Kidney (tissue), 14 donors: ENCODE results near the gene C1QTNF8. TPM values are rescaled to one million over a fixed set of nuclear protein-coding genes. Genes with fewer than 3 reads are reported as not detected.

ENCODE experiments used
- DNase-seq, 5 donors: peaks; one replicate each; pipeline ENCODE4 v3.0.0-alpha.2; 2013 to 2020
- FAIRE-seq: peaks from 2 replicates; lab custom pipeline; 2012; peaks lifted over from hg19 to GRCh38; lab: Jason Lieb, UNC
- H3K27ac ChIP-seq, 2 donors: one replicate each; pipeline ENCODE4 v1.7.0; 2013; ENCODE audit warnings: low read depth in 2 of 2, low read length in 2 of 2, inconsistent platforms in 1 of 2
- H3K27me3 ChIP-seq: one replicate; pipeline ENCODE4 v1.7.1; 2013; ENCODE audit warnings: low read length, inconsistent platforms; ENCODE audit not compliant: control insufficient read depth, insufficient read depth
- H3K36me3 ChIP-seq, 3 donors: one replicate each; pipeline versions ENCODE4 v1.7.0 to v1.7.1; 2013; ENCODE audit warnings: low read length in 3 of 3, control low read depth in 1 of 3, inconsistent platforms in 1 of 3; ENCODE audit not compliant: insufficient read depth in 3 of 3, control insufficient read depth in 2 of 3
- H3K4me1 ChIP-seq, 3 donors: one replicate each; pipeline versions ENCODE4 v1.7.0 to v1.7.1; 2013; ENCODE audit warnings: low read length in 3 of 3, inconsistent platforms in 1 of 3, low read depth in 1 of 3; ENCODE audit not compliant: control insufficient read depth in 2 of 3, insufficient read depth in 2 of 3
- H3K4me3 ChIP-seq, 3 donors: one replicate each; pipeline versions ENCODE4 v1.7.0 to v1.8.1; 2013; ENCODE audit warnings: low read length in 3 of 3, control low read depth in 1 of 3, inconsistent platforms in 1 of 3
- H3K9ac ChIP-seq, 3 donors: one replicate each; pipeline versions ENCODE4 v1.7.0 to v1.7.1; 2013; ENCODE audit warnings: low read length in 3 of 3, control low read depth in 1 of 3, inconsistent platforms in 1 of 3
- H3K9me3 ChIP-seq, 3 donors: one replicate each; pipeline versions ENCODE4 v1.7.0 to v1.7.1; 2013; ENCODE audit warnings: low read length in 3 of 3, control low read depth in 1 of 3, inconsistent platforms in 1 of 3; ENCODE audit not compliant: control insufficient read depth in 2 of 3, insufficient read depth in 1 of 3
- intact Hi-C: fragments of 100-400 bp; cut with DNase I; formaldehyde crosslinking; loops from one replicate; pipeline ENCODE4 v1.11.1; 2022
- polyA plus RNA-seq: library from polyadenylated mRNA; stranded (reverse); fragments of 350-450 nt; fragmentation: Illumina TruSeq; extraction: RNeasy Lipid Tissue Mini Kit (QIAGEN cat#74804); gene quantifications from one replicate; pipeline ENCODE4 v1.2.3, GENCODE V29; 2014; ENCODE audit warnings: low read depth, low replicate concordance; ENCODE audit not compliant: insufficient read depth
- total RNA-seq: library from RNA; stranded (reverse); fragmentation: NEBNext Ultra II Directional; extraction: Animal tissue kit (Norgen Biotek cat#: 25700); gene quantifications from one replicate; pipeline ENCODE4 v1.2.1, GENCODE V29; 2021
- TF ChIP-seq, protein P1 (sequence below): IDR thresholded peaks from 3 replicates; pipeline ENCODE4 v1.5.1; 2012; ENCODE audit warnings: mild to moderate bottlenecking, moderate library complexity, borderline replicate concordance; ENCODE audit not compliant: insufficient read depth; ENCODE audit errors: extremely low read depth
- donor health status: control.
- donor health status: control.
- donor health status: control.
- donor health status: control.
- donor health status: control.
- donor health status: DM: yes; HTN: yes; CAD: no.
- donor health status: Normal renal cell carcinoma (clear cell type).

The C1QTNF8 gene
- total and polyA plus RNA-seq, 2 donors from 2014 or later, result not detected

DNA sequence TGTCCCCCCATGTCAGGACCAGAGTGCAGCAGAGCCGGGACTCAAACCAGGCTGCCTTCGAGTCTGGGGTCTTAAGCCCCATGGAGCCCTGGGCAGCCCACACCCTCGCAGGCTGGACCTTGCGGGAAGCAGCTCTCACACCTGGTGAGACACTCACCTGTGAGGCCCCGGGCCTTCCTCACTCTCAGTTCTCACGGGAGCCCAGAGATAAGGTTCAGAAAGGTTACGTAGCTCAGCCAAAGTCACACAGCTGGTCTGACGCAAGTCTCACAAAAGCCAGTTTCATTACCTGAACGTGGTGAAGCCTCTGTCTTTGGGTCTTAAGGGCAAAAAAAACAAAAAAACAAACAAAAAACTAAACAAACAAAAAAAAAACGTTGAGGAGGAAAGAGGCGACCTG lies 56.3 kb downstream of the C1QTNF8 start:
- Histone ChIP-seq H3K9me3 (peaks cover 0 to 4% (median 2%) of the 10 kb centered on the region in 3 donors), H3K27me3 (no peaks in the 10 kb centered on the region), H3K4me1 (no peaks in the 10 kb centered on the region), H3K36me3 (no peaks in the 10 kb centered on the region), H3K9ac (no peak overlapping the region), H3K4me3 (no peak overlapping the region), H3K27ac (no peak overlapping the region)
- DNase-seq (no peak), FAIRE-seq (no peak)
- intact Hi-C loops, result no loop called here
- TF ChIP-seq, protein P1, sequence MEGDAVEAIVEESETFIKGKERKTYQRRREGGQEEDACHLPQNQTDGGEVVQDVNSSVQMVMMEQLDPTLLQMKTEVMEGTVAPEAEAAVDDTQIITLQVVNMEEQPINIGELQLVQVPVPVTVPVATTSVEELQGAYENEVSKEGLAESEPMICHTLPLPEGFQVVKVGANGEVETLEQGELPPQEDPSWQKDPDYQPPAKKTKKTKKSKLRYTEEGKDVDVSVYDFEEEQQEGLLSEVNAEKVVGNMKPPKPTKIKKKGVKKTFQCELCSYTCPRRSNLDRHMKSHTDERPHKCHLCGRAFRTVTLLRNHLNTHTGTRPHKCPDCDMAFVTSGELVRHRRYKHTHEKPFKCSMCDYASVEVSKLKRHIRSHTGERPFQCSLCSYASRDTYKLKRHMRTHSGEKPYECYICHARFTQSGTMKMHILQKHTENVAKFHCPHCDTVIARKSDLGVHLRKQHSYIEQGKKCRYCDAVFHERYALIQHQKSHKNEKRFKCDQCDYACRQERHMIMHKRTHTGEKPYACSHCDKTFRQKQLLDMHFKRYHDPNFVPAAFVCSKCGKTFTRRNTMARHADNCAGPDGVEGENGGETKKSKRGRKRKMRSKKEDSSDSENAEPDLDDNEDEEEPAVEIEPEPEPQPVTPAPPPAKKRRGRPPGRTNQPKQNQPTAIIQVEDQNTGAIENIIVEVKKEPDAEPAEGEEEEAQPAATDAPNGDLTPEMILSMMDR, result no peak

DNA sequence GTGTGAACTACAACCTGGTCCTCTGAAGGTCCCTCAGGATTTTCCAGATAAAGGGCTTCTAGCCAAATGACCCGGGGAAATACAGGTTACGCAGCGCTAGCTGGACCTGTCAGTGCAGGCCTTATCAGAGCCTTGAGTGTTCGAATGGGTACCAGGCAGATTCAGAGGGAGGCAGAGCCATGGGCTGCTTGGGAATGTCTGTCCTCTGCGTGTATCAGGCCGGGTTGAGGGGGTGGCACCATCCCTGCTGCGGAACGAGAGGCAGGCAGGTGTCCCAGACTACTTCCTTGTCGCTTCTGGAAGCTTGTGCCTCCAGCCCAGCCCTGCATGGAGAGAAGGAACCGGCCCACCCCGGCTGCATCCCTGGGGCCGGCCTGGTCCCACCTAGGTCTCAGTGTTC lies 57.1 kb downstream of the C1QTNF8 start:
- Histone ChIP-seq H3K4me3 (no peak overlapping the region), H3K9me3 (peaks cover 0 to 4% (median 2%) of the 10 kb centered on the region in 3 donors), H3K27me3 (no peaks in the 10 kb centered on the region), H3K4me1 (no peaks in the 10 kb centered on the region), H3K27ac (no peak overlapping the region), H3K36me3 (no peaks in the 10 kb centered on the region), H3K9ac (no peak overlapping the region)
- DNase-seq (no peak), FAIRE-seq (no peak)
- intact Hi-C loops, result no loop called here
- TF ChIP-seq, protein P1, result no peak

Other genes with a start within 250 kb of the C1QTNF8 start
- 28.6 TPM for gene LMF1, start 125.3 kb downstream of the C1QTNF8 start, total RNA-seq
- gene LMF1, start 125.3 kb downstream of the C1QTNF8 start, polyA plus RNA-seq, result 15.4 TPM
- gene SOX8, start 114.5 kb downstream of the C1QTNF8 start, total RNA-seq, result 1.0 TPM
- 0.17 TPM for gene SOX8, start 114.5 kb downstream of the C1QTNF8 start, polyA plus RNA-seq
- 6.7 TPM for gene SSTR5, start 23.5 kb downstream of the C1QTNF8 start, total RNA-seq
- not detected for gene SSTR5, start 23.5 kb downstream of the C1QTNF8 start, polyA plus RNA-seq
- gene CACNA1H, start 56.9 kb upstream of the C1QTNF8 start, total RNA-seq, result 20.6 TPM
- gene CACNA1H, start 56.9 kb upstream of the C1QTNF8 start, polyA plus RNA-seq, result 6.4 TPM
- gene TPSG1, start 129.0 kb upstream of the C1QTNF8 start, total RNA-seq, result 3.4 TPM
- 0.86 TPM for gene TPSG1, start 129.0 kb upstream of the C1QTNF8 start, polyA plus RNA-seq
- gene TPSB2, start 133.9 kb upstream of the C1QTNF8 start, total RNA-seq, result 141 TPM
- gene TPSB2, start 133.9 kb upstream of the C1QTNF8 start, polyA plus RNA-seq, result not detected
- gene TPSAB1, start 144.5 kb upstream of the C1QTNF8 start, total RNA-seq, result 156 TPM
- gene TPSAB1, start 144.5 kb upstream of the C1QTNF8 start, polyA plus RNA-seq, result 1.6 TPM
- 7.9 TPM for gene TPSD1, start 159.8 kb upstream of the C1QTNF8 start, total RNA-seq
- not detected for gene TPSD1, start 159.8 kb upstream of the C1QTNF8 start, polyA plus RNA-seq
- gene UBE2I, start 213.4 kb upstream of the C1QTNF8 start, total RNA-seq, result 97.1 TPM
- 62.2 TPM for gene UBE2I, start 213.4 kb upstream of the C1QTNF8 start, polyA plus RNA-seq
- 8.0 TPM for gene BAIAP3, start 237.4 kb upstream of the C1QTNF8 start, total RNA-seq
- 8.2 TPM for gene BAIAP3, start 237.4 kb upstream of the C1QTNF8 start, polyA plus RNA-seq